AG04449 (cell line): ENCODE results near the gene C7.

Experiments used
- CTCF ChIA-PET: fragments of 350-600 bp; formaldehyde crosslinking; extraction: SDS; loops from one replicate; lab custom pipeline; 2021; ENCODE audit warnings: antibody characterized with exemption; lab: Yijun Ruan, JAX
- POLR2A ChIA-PET: fragments of 400-600, 350-600 bp; formaldehyde crosslinking; extraction: SDS; loops from one replicate; lab custom pipeline; 2020; ENCODE audit warnings: antibody characterized with exemption, inconsistent platforms; lab: Yijun Ruan, JAX
- DNase-seq: peaks from one replicate; pipeline ENCODE4 v3.0.0-alpha.2; 2010; ENCODE audit warnings: low read depth, low spot score
- H3K4me3 ChIP-seq: 2 replicates; pipeline ENCODE4 v1.5.1; 2011; ENCODE audit warnings: low read depth, mild to moderate bottlenecking, control low read depth, low read length
- TF ChIP-seq, protein P1 (sequence below): IDR thresholded peaks from one replicate; pipeline ENCODE4 v1.5.1; 2011; ENCODE audit warnings: mild to moderate bottlenecking, moderate library complexity, low read length, control low read depth, inconsistent platforms; ENCODE audit not compliant: insufficient read depth; ENCODE audit errors: missing control alignments

The C7 gene

DNA sequence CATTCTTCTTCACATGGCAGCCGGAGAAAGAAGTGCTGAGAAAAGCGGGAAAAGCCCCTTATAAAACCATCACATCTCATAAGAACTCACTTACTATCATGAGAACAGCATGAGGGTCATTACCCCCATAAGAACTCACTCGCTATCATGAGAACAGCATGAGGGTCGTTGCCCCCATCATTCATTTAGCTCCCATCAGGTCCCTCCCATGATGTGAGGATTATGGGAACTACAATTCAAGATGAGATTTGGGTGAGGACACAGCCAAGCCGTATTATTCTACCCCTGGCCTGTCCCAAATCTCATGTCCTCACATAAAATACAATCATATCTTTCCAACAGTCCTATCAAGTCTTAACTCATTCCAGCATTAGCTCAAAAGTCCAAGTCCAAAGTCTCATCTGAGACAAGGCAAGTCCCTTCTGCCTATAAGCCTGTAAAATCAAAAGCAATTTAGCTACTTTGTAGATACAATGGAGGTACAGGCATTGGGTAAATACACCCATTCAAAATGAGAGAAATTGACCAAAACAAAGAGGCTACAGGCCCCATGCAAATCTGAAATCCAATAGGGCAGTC lies 82.8 kb downstream of the C7 start:
- no peak overlapping the region for H3K4me3 ChIP-seq
- TF ChIP-seq, protein P1, sequence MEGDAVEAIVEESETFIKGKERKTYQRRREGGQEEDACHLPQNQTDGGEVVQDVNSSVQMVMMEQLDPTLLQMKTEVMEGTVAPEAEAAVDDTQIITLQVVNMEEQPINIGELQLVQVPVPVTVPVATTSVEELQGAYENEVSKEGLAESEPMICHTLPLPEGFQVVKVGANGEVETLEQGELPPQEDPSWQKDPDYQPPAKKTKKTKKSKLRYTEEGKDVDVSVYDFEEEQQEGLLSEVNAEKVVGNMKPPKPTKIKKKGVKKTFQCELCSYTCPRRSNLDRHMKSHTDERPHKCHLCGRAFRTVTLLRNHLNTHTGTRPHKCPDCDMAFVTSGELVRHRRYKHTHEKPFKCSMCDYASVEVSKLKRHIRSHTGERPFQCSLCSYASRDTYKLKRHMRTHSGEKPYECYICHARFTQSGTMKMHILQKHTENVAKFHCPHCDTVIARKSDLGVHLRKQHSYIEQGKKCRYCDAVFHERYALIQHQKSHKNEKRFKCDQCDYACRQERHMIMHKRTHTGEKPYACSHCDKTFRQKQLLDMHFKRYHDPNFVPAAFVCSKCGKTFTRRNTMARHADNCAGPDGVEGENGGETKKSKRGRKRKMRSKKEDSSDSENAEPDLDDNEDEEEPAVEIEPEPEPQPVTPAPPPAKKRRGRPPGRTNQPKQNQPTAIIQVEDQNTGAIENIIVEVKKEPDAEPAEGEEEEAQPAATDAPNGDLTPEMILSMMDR = no peak
- CTCF ChIA-PET = no interaction called here
- no peak for DNase-seq
- POLR2A ChIA-PET = no interaction called here

DNA sequence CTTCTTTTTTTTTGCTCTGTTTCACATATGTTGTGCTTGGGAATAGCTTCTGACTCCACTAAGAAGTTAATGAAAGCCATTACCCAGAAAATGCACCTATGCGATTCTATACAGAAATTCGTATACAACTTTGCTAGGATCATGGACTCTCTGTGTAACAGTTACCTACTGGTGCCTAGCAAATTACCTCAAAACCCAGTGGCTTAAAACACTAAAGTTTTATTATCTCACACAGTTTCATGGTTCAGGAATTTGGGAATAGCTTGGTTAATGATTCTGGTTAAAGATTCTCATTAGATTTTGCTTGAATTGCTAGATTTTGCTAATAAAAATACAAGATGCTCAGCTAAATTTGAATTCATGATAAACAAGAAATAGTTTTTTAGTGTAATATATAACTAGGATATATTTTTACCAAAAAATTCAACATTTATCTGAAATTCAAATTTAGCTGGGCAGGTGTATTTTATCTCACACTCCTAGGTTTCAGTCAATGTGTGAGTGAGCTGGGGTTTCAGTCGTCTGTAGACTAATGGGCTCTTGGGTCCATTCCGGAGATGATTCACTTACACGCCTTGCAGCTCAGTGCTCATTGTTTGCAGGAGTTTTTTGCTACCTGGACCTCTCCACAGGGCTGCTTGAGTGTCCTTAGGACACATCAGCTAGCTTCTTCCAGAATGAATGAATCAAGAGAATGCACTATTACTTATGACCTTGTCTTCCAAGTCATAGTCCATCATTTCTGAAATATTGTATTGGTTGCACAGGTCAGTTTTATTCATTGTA lies 86.7 kb downstream of the C7 start:
- CTCF ChIA-PET = no interaction called here
- no peak for DNase-seq
- no peak overlapping the region for H3K4me3 ChIP-seq
- TF ChIP-seq, protein P1 = no peak
- POLR2A ChIA-PET = no interaction called here

DNA sequence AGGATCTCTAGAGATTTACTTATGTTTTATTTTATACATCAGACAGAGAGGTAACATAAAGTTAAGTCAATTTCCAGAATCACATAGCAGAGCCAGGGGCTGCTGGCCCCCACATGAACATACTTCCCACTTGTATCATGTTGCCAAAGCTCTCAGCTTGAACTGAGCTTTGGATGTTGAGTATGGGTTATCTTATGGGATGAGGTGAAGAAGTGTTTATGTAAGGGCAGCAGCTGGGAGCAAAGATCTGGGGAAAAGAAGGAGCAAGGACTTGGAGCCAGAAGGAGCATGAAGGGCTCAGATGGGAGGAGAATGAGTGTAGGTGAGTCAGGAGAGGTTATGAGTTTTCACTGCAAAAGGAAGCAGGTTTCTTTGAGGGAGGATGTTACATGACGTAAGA lies 89.8 kb downstream of the C7 start:
- TF ChIP-seq, protein P1 = no peak
- ChIA-PET POLR2A (no interaction called here), CTCF (no interaction called here)
- H3K4me3 ChIP-seq = no peak overlapping the region
- DNase-seq = no peak

DNA sequence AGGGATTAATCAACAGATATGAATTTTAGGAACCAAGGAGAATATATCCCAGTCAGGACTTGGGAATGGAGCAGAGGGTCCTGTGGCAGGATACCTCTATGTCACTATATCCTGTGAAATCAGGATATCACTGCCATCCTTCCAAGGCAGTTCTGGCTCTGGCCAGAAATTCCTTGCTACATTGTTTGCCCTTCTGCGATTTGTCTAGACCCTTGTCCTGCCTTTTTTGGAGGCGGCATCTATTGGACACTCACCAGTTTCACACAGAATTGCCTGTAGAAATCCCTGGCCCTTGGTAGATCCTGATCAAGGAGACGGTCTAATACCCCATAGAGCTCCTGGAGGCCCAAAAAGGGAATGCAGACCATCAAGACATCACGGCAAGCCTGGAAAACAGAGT lies 90.7 kb downstream of the C7 start:
- H3K4me3 ChIP-seq = no peak overlapping the region
- no peak for DNase-seq
- ChIA-PET POLR2A (no interaction called here), CTCF (no interaction called here)
- TF ChIP-seq, protein P1 = no peak

DNA sequence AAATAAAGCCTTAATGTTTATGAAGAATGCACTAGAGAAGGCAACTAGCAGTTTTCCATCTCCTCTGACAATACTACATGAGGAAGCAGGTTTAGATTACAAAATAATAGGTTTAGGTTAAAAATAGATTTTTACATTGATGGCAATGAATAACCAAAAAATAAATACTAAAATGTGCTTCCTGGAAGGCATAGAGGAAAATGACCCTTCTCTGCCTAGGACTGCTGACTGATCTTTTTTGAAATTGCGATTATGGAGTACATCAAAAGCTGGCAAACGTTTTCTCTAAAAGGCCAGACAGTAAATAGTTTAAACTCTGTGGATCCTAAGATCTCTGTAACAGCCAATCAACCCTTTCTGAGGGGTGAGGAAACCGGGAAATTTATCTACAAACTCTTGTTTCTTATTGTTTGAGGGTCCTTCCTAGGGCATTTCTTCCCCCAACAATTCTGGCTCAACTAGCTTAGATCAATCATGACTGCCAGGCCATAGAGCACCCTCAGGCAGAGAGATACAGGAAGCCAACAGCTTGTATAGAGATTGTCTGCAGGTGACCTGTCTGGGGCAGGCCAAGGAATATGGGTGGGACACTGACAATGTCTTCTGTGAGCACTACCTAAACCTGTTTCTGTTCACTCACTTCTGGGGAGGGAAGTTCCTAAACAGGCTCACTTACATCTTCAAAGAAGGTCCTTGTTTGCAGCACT lies 94.5 kb downstream of the C7 start:
- DNase-seq = no peak
- H3K4me3 ChIP-seq = no peak overlapping the region
- TF ChIP-seq, protein P1 = no peak
- CTCF ChIA-PET = no interaction called here
- POLR2A ChIA-PET = no interaction called here

DNA sequence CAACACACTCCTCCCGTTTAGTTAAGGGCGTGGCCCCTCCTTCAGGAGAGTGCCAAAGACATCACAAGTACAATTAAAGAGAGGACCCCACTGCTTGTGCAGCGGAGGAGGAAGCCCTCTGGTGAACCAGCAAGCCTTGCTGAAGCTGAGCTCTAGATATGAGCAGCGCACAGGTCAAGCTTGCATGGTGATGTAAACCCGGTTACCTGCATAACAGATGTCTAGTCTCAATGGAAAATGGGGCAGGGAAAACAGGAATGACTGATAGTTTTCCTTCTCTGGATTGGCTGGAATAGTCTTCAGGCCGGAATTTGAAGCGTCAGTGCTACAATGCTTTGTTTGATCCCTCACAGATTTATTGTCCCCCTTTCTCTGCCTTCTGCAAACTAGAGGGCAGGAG lies 95.6 kb downstream of the C7 start:
- DNase-seq = no peak
- TF ChIP-seq, protein P1 = no peak
- ChIA-PET POLR2A (no interaction called here), CTCF (no interaction called here)
- no peak overlapping the region for H3K4me3 ChIP-seq
